CD4-positive, alpha-beta T cell treated with Interleukin-4 for 4 hours (primary cell): ENCODE measurements around the gene ADARB1.
A peak's percentile ranks its signal among the peaks of the same experiment; 100 is the strongest.

Experiments
- DNase-seq: peaks from one replicate; pipeline ENCODE4 v3.0.0-alpha.2; 2020

Gene ADARB1

DNA sequence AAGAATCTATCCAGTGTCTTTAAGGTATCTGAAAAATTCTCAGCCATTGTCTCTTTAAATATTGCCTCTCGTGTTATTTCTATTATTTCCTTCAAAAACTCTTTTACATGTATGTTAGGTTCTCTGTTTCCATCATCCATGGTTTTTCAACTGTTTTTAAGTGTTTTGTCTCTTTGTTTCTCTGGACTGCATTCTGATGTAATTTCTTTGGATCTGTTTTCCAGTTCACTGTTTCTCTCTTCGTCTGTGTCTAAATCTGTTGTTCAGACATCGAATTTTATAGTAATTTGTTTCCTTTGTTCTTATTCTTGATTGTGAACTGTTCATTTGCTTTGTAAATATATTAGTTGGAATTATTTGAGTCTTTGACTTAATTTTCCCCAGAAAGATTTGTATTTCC is 169.2 kb downstream of the ADARB1 start:
- no peak for DNase-seq

DNA sequence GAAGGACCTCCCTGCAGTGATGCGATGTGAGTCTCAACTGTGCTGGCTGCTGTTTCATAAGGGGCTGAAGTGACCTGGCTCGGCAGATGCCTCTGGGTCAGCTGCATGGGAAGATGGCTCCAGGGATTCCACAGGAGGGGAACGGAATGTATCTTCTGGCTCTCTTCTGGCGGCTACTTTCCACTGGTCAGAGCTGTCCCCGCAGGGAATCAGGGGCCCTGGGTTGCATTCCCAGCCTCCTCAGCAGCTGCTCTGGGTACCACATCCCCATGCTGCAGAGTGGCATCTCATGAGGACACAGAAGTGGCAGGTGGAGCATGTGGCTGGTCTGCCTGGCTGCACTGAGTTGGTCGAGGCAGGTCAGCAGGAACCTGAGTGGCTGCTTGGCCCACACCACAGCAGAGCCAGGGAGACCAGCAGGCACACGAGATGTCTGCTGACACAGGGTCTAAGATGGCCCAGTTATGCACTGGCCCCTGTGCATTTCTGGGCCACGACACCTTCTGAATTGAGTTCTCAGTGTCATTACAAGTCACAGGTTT is 170.5 kb downstream of the ADARB1 start:
- DNase-seq, result no peak

DNA sequence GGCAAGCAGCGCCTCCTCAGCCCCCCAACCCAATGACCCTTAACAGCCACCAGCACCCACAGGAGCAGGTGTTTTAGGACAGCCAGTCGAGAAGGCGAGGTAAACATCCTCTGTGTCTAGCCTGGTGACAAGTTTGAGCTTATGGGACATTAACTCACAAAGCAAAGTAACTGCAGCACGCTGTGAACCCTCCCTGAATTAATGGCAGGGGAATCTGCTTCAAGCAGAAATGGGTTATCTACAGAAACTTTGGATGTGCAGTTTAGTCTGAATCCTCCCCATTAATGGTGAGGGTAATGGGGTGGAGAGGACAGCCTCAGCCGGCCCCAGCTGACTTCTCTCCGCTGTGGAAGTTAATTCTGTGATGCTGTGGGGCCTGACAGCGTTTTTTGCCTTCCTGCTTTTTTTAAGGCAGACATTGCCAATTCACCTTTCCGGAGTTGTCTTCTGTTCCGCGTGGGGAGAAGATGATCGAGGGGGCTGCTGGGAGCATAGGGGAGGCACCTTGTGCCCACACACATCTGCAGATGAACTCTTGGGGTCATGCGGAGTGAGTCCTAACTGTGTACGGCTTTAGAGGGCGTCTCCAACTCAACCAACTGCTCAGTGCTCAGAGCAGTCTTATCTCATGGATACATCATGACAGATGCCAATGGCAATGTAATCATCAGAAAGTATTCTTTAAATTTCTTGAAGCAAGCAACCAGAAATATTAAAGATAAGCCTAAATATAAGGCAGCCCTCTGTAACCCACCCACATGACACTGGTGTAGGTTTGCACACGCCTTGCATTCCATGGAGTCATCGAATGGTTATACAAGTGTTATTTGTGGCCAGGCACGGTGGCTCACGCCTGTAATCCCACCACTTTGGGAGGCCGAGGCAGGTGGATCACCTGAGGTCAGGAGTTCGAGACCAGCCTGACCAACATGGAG is 172.3 kb downstream of the ADARB1 start:
- DNase-seq, result no peak

DNA sequence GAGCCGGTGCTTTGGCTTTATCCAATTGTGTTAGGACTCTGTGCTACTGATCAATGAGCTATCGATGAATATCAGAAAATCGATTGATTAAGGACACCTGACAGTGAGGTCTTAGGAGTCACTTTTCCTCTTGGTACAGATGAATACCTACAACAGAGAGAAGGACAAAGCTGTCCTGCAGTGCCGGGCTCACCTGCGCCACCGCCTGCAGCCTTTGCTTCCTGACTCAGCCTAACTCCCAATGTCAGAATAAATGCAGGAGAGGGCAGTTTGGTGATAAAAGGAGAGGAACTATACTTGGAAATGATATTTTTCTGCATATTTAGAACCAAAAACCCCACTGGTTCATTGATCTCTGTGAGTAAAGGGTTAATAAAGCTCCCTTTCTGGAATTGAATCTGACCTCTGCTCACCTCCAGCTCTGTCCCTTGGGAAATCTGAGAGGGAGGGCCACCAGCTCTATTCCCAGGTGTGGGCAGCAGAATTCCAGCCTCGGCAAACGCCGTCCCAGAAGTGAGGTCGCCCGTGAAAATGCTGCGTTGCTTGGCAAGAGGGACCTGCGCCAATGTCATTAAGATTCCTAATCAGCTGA is 174.0 kb downstream of the ADARB1 start:
- no peak for DNase-seq

DNA sequence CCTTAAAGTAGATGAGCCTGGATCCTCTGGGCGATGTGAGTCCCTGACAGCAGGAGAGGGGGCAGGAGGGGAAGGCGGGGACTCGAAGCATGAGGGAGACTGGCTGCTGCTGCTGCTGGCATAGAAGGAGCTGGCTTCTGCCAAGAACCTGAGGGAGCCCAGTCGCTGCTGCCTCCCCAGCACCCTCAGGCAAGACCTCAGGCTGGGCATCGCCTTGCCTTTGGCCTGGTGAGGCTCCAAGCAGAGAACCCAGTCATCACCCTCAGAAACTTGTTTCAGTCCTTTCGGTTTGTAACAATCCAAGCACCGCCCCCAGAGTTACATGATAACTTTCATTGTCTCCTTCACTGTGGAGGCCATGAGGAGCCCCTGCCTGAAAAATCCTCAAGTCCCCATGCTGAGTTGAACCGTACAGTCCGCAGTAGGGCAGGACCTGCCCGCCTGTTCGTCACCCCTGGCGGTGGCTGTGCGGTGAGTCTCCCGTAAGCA is 174.6 kb downstream of the ADARB1 start:
- DNase-seq, result no peak

DNA sequence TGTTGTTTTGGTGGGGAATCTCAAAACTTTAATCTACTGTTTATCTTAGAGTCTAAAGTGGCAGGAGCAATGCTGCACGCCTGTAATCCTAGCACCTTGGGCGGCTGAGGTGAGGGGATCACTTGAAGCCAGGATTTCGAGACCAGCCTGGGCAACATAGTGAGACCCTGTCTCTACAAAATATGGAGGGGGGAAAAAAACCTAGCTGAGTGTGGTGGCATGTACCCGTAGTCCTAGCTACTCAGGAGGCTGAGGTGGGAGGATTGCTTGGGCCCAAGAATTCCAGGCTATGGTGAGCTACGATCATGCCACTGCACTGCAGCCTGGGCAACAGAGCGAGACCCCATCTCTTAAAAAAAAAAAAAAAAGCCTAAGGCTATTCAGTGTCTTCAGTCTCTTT is 175.2 kb downstream of the ADARB1 start:
- DNase-seq, result no peak

DNA sequence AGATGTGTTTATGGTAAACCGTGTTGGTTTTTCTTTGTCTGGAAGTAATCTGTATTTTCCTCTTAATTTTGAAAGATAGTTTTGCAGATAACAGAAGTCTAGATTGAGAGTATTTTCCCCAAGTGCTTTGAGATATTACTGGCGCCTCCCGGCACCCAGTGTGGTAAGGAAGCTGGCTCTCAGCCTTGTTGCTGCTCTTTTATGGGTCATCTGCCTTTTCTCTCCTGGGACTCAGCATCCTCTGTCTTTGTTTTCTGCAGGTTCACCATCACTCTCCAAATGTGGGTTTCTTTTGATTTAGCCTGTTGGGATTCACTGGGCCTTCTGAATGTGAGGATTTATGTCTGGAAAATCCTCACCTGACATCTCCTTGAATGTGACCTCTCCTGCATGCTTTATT is 175.9 kb downstream of the ADARB1 start:
- no peak for DNase-seq

DNA sequence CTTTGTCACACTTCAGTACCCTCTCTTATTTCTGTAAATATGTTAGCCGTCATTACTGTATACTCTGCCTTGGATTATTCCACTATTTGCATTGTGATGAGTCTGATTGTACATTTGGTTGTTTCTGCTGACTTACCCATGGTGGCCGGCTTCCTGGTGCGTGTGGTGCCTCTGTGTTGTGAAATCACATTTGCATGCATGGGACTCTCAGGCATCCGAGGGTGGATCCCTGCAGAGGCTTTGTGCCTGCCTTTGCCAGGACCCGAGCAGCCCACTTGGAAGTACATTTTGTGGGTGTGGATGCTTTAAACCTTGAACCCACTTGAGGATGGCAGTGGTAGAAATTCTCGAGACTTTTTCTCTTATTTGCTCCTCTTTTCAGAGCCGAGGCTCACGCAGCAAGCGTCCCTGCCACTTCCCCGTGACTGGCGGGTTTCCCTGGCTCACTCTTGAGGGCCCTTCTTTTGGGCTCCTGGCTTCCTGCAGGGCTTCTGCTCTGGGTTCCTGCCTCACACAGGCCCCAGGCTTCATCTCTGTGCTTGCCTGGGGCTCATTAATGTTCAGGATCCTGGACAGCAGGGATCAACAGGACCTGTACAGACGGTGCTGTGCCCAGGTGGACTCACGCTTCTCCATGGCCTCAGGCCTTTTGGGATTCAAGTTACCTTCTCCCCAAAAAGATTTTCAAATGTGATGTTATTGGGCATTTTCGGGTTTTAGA is 176.7 kb downstream of the ADARB1 start:
- no peak for DNase-seq

DNA sequence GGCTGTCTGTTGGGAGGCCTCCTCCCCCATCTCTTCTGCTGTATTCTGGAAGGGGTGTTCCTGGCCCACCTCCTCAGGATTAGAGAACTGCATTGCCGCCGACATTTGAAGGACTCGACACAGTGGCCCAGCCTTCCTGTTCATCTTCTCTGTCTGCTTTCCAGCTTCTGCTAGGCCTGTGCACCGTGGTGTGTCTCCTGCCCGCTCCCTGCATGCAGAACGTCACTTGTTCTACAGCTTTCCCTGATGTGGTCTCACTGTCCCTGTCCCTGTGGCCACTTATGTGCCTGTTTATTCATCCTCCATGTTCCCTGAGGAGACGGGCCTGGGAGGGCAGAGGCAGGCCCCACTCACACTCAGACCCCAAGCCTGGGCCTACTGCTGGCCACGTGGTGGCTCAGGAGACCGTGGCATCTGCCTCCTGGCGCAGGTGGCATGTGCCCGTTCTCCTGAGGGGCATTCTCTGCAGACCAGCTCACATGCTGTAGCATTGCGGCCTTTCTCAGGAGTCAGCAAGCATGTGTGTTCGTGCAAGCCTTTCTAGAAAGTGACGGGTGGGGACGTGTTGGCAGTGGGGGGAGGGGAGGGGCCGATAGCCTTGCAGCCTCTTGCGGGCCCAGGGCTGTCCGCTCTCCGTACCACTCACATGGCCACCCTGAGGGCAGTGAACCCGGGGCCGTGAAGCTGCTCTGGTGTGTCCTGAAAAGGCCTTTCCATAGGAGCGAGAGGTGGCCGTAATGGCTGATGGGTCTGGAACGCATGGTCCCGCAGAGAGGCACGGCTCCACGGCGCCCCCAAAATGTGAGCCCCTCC is 177.5 kb downstream of the ADARB1 start:
- DNase-seq, result no peak

DNA sequence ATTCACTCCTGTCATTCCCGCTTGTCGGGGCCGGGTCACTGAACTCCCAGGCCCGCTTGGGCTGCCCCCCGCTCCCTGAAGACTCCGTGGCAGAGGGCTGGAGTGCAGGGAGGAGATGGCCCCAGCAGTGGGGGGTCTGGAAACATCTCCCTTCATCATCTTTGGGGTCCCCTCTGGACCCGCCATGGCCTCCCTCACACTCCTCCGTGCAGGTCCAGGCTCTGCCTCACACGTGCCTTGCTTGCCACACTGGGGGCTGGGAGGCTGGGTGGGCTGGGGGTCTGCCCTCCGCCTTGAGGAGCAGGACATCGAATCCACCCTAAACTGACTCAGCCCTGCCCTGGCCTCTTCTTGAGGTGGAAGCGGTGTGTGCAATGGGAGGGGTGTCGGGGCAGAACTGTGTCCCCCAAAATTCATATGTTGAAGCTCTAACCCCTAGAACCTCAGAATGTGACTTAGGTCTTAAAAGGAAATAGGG is 178.1 kb downstream of the ADARB1 start:
- no peak for DNase-seq

DNA sequence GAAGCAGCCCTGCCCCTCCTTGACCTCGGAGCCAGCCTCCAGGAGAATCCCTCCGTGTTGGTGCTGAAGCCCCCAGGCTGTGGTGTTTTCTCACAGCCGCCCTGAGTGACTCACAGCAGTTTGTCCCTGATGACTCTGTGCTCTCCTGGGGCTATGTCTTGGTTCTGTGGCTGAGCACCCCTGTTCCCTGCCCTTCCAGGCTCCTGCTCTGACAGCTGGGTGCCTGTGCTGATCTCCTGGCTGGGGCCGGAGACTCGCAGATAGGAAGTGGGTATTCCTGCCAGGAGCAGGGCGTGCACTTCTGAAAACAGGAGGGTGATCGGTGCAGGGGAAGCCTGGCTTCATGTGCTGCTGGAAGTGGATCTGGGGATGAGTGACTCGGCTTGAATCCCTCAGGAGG is 178.8 kb downstream of the ADARB1 start:
- DNase-seq, result no peak

DNA sequence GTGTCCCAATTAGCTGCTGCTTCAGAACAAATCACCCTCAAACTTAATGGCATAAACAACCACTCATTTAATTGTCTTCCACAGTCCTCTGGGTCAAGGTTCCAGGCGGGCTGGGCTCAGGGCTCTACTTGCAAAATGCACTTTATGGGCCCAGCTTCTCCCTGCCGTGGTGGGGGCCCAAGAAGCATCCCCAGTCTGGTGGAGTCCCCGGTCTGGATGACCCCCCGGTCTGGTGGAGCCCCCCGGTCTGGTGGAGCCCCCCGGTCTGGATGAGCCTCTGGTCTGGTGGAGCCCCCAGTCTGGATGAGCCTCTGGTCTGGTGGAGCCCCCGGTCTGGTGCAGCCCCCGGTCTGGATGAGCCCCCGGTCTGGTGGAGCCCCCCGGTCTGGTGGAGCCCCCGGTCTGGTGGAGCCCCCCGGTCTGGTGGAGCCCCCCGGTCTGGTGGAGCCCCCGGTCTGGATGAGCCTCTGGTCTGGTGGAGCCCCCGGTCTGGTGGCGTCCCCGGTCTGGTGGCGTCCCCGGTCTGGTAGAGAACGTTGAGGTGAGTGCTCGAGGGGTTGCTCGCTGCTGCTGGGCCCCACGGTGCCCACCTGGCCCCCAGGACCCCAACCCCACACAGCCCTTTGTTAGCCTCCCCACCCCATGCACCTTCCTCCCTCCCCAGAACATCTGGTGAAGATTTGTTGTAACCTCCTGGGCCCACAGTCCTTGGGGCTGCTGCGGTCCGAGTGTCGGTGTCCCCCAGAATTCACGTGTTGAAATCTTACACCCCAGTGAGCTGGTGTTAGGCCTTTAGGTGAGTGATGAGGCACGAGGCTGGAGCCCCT is 179.5 kb downstream of the ADARB1 start:
- no peak for DNase-seq

DNA sequence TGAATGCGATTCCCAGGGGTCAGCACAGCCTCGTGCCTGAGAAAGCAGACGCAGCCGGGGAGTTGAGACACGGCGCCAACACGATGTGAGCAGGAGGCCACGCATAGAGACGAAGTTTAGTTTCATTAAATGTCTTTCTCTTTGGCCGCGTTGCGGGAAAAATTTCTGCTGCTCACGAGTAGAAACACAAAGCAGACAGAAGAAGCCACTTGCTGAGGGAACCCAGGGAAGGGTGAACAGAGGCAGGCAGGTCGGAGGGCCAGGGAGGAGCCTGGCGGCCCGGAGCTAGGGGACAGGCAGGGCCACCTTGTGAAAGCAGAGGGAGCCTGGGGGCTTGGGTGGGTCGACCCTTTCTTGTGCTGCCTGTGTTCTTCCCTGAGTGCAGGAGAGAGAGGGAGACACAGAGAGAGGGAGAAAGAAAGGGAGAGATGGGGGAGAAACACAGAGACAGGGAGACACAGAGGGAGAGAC is 180.1 kb downstream of the ADARB1 start:
- DNase-seq, result no peak

DNA sequence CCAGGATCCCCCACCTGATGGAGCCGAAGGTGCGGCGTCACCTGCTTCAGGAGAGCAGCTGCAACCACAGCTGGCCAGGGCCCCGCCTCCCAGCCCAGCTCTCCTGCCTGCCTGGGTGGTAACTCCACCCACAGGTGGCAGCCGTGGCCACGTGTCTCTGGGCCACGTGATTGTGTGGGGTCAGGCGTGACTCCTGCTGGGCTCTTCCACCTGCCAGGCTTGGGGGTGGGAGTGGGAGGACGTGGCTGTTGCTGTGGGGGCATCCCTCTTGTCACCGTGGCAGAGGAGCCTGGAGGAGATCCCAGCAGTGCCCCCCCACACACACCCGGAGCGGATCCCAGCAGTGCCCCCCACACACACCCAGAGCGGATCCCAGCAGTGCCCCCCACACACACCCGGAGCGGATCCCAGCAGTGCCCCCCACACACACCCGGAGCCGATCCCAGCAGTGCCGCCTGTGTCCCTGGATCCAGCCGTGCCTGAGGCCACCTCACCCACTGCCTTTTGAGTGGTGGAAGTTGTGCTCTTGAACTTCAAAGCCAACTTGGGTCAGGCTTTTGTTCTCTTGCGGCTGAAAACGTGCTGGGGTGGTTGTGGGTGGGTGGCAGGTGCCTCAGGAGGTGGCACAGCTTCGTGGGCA is 181.1 kb downstream of the ADARB1 start:
- peak; percentile 33 for DNase-seq

DNA sequence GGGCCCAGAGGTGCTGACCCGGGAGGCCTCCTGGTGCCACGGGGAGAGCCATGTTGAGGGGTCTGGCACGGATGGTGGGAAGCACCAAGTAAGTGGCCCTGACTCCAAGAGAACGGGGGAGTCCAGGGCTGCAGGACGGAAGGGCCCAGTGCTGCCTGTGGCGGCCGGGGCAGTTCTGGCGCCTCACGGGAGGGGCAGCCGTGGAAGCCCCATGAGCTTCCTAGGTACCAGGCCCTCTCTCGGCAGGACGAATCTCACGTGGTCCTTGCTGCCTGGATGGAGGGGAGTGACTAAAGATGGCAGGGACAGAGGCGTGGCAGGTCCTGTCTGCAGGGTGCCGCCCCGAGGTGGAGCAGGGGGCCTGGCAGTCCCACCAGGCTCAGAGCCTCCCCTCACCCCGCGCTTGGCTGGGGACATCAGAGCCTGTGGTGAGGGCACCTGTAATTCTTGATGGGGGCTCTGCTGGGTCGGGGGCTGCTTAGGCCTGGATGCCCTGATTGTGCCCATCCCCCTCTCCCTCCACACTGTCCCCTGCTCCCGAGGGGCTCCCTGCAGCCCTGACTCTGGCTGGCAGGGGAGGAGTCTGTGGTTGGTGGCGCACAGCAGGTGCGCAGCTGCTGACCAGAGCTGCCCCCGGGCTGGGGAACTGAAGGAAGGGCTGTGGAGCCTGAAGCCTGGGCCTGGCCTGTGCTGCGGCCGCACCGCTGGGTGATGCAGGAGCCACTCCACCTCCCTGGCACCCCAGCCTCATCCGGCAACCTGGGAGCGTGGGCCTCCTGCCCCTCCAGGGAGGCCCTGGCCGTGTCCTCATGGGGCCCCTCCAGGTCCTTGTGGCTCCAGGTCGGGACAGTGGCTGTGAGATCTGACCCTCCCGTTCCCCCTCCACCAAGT is 181.9 kb downstream of the ADARB1 start:
- DNase-seq, result no peak

DNA sequence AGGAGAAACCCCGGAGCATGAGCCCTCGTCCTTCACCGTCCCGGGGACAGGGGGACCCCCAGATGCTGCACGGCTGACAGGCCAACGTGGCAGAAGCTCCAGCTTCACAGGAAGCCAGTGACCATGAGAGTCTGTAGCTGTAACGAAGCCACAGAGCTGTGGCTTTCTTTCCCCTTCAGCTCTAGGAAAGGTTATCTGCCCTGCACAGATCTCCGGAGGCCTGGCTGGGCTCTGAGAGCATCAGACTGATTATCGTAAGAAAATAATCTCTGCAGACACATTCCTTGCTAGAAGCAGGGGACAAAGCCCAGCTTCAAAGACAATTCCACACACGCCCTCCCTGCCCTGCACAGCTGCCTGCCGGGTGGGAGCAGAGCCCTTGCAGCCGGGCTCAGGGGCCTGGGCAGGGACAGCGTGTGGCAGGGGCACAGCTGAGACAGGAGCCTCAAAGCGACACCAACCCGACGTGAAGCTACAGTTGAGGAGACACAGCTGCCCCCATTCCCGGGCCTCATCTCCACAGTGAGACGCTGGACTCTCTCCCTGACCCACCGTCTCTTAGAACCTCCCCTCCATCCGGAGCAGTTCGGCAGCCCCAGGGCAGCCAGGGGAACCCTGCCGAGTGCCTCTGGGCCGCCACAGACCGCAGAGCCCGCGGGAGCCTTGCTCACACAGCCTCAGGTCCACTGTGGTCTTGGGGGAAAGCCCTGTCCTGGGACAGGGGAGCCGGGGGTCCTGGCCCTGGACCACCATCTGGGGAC is 182.7 kb downstream of the ADARB1 start:
- DNase-seq, result no peak

DNA sequence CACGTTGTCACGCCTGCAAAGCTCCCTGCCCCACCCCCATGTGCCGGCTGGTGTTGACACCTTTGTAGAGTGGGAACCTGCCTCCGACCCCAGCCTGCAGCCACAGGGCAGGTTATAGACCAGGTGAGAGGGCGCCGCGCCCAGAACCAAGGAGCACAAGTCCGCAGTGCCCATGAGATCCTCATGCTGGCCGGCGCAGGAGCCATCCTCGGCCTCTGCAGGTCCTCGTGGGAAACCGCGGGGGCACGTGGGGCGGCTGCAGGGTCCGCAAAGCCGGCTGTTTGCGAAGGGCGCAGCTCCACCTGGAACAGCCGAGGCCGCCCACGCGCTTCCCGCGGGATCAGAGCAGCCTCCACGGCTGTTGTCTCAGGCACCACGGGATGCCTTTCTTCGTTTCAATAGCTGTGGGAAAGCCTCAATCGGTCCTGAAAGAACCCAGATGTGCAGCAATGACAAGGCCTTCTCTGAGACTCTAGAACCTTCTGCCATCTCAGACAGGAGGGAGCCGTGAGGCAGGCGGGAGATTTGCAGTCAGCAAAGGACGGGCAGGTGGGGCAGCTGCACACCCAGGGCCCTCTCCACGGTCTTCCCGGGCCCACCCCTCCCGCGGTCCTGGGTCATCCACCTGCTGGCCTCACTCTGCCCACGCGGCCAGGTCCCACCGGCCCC is 183.4 kb downstream of the ADARB1 start:
- no peak for DNase-seq

DNA sequence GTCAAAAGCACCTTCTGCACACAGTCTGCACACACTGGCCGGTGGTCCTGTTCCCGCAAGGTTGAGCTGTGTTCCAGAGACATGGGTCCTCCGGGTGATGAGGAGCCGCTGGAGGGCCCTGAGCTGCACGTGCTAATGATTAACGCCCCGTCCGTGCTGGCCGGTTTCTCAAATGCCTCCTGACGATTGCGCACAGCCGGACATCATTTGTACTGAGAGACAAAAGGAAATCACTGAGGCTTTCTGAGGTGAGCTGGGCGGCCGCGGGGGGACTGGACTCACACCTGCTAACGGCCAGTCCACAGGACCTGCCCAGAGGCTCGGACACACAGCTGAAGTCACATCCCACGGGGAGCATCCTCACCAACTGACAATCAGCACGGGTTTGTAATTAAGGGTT is 184.1 kb downstream of the ADARB1 start:
- no peak for DNase-seq
